ENCODE measurements around the gene UXT.

The UXT gene

DNA sequence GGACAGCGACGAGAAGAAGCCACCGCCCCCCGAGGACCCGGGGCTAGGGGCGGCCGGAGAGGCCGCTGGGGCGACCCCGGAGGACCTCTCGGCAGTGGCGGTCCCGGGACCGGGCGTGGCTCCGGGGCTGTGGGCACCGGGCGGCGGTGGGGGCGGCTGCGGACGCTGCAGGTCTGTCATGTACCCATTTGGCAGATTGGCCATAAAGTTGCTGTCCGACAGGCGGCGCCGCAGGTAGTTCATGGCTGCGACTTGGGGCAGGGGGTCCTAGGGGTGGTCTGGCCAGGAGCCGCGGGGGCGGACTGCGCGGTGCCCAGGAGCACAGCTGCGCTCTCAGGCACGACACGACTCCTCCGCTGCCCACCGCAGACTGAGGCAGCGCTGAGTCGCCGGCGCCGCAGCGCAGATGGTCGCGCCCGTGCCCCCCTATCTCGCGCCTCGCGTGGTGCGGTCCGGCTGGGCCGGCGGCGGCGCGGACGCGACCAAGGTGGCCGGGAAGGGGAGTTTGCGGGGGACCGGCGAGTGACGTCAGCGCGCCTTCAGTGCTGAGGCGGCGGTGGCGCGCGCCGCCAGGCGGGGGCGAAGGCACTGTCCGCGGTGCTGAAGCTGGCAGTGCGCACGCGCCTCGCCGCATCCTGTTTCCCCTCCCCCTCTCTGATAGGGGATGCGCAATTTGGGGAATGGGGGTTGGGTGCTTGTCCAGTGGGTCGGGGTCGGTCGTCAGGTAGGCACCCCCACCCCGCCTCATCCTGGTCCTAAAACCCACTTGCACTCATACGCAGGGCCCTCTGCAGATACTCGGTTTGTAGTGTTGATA, 39.3 kb downstream of the UXT start, which contains the start of gene SYN1:
TSS of gene SYN1 (minus strand) at position 372 of the 817 bp plus-strand sequence. CDS start at position 243, 129 bp downstream.
- Histone ChIP-seq H3K27ac (ENCODE audit: extremely low read depth, low read depth, low read length) (no peak within 1 kb of the TSS), H3K36me3 (ENCODE audit: control insufficient read depth in 2 of 2, insufficient read depth in 1 of 2, low read length in 2 of 2) (no peaks in the 10 kb centered on the region), H3K4me1 (ENCODE audit: control insufficient read depth, insufficient read depth, low read length) (no peaks in the 10 kb centered on the region), H3K9me3 (ENCODE audit: control insufficient read depth, insufficient read depth, low read depth, low read length) (no peaks in the 10 kb centered on the region), H3K4me3 (ENCODE audit: low read depth, low read length) (peak within 1 kb of the TSS; percentile 30)
- ChIA-PET POLR2A (interaction anchor here (0.5 kb wide), 1 partner anchor 60 kb away, joined by 5 read pairs; no protein-coding TSS in a partner anchor), CTCF (no interaction called here)
- TF ChIP-seq, protein P1, sequence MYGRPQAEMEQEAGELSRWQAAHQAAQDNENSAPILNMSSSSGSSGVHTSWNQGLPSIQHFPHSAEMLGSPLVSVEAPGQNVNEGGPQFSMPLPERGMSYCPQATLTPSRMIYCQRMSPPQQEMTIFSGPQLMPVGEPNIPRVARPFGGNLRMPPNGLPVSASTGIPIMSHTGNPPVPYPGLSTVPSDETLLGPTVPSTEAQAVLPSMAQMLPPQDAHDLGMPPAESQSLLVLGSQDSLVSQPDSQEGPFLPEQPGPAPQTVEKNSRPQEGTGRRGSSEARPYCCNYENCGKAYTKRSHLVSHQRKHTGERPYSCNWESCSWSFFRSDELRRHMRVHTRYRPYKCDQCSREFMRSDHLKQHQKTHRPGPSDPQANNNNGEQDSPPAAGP (tag by site-specific recombination; IDR thresholded peaks at IDR 0.05), result 0 out of 2 replicates have a peak, but pooled peaks have one; percentile 25
- TF ChIP-seq ZNF202 (tag by site-specific recombination; IDR thresholded peaks at IDR 0.05; ENCODE audit: borderline replicate concordance) (no peak), ZBTB21 (tag by site-specific recombination; IDR thresholded peaks at IDR 0.05) (peak; percentile 68; the same call in 1 of the 2 replicates), ZBTB8A (tag by site-specific recombination; IDR thresholded peaks at IDR 0.05) (peak; percentile 82), PRDM10 (tag by site-specific recombination; IDR thresholded peaks at IDR 0.05) (peak; percentile 97), BCL11A (tag by site-specific recombination; IDR thresholded peaks at IDR 0.05; ENCODE audit: low read depth) (no peak), ZIC2 (tag by site-specific recombination; IDR thresholded peaks at IDR 0.05) (no peak), ZNF133 (tag by site-specific recombination; IDR thresholded peaks at IDR 0.05) (no peak), ATF2 (tag by site-specific recombination; IDR thresholded peaks at IDR 0.05; ENCODE audit: low read depth) (peak; percentile 83), ZFP3 (tag by site-specific recombination; IDR thresholded peaks at IDR 0.05; ENCODE audit: low read depth) (no peak), ZSCAN16 (tag by site-specific recombination; IDR thresholded peaks at IDR 0.05) (no peak), ZNF660 (tag by site-specific recombination; IDR thresholded peaks at IDR 0.05) (peak; percentile 81), ZNF600 (tag by site-specific recombination; IDR thresholded peaks at IDR 0.05) (no peak), ZNF514 (tag by site-specific recombination; IDR thresholded peaks at IDR 0.05) (no peak), ZNF184 (tag by site-specific recombination; IDR thresholded peaks at IDR 0.05) (peak; percentile 68; the same call in 1 of the 2 replicates), ZFP69B (tag by site-specific recombination; IDR thresholded peaks at IDR 0.05) (no peak), OVOL3 (tag by site-specific recombination; IDR thresholded peaks at IDR 0.05) (no peak), ZNF423 (tag by site-specific recombination; IDR thresholded peaks at IDR 0.05) (no peak), ZNF792 (tag by site-specific recombination; IDR thresholded peaks at IDR 0.05) (no peak), ZFHX2 (tag by site-specific recombination; conservative IDR thresholded peaks at IDR 0.05) (peak; percentile 82), MYNN (tag by site-specific recombination; IDR thresholded peaks at IDR 0.05; ENCODE audit: borderline replicate concordance) (no peak), ZNF776 (tag by site-specific recombination; IDR thresholded peaks at IDR 0.05; ENCODE audit: borderline replicate concordance) (no peak), YY1 (tag by site-specific recombination; IDR thresholded peaks at IDR 0.05) (0 out of 2 replicates have a peak, but pooled peaks have one; percentile 11), ZNF664 (tag by site-specific recombination; IDR thresholded peaks at IDR 0.05) (no peak), ZNF416 (tag by site-specific recombination; IDR thresholded peaks at IDR 0.05) (no peak)
- TF ChIP-seq, protein P2, sequence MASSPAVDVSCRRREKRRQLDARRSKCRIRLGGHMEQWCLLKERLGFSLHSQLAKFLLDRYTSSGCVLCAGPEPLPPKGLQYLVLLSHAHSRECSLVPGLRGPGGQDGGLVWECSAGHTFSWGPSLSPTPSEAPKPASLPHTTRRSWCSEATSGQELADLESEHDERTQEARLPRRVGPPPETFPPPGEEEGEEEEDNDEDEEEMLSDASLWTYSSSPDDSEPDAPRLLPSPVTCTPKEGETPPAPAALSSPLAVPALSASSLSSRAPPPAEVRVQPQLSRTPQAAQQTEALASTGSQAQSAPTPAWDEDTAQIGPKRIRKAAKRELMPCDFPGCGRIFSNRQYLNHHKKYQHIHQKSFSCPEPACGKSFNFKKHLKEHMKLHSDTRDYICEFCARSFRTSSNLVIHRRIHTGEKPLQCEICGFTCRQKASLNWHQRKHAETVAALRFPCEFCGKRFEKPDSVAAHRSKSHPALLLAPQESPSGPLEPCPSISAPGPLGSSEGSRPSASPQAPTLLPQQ (tag by site-specific recombination; IDR thresholded peaks at IDR 0.05), result peak; percentile 65
- TF ChIP-seq, protein P3, sequence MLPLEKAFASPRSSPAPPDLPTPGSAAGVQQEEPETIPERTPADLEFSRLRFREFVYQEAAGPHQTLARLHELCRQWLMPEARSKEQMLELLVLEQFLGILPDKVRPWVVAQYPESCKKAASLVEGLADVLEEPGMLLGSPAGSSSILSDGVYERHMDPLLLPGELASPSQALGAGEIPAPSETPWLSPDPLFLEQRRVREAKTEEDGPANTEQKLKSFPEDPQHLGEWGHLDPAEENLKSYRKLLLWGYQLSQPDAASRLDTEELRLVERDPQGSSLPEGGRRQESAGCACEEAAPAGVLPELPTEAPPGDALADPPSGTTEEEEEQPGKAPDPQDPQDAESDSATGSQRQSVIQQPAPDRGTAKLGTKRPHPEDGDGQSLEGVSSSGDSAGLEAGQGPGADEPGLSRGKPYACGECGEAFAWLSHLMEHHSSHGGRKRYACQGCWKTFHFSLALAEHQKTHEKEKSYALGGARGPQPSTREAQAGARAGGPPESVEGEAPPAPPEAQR (tag by site-specific recombination; IDR thresholded peaks at IDR 0.05), result no peak
- TF ChIP-seq, protein P4, sequence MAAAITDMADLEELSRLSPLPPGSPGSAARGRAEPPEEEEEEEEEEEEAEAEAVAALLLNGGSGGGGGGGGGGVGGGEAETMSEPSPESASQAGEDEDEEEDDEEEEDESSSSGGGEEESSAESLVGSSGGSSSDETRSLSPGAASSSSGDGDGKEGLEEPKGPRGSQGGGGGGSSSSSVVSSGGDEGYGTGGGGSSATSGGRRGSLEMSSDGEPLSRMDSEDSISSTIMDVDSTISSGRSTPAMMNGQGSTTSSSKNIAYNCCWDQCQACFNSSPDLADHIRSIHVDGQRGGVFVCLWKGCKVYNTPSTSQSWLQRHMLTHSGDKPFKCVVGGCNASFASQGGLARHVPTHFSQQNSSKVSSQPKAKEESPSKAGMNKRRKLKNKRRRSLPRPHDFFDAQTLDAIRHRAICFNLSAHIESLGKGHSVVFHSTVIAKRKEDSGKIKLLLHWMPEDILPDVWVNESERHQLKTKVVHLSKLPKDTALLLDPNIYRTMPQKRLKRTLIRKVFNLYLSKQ (tag by site-specific recombination; IDR thresholded peaks at IDR 0.05; ENCODE audit: borderline replicate concordance), result no peak
